ENCODE measurements around the gene ZNF287. TPM values are rescaled to one million over a fixed set of nuclear protein-coding genes. Genes with fewer than 3 reads are reported as not detected.

Gene ZNF287
- total RNA-seq, 1 donor from 2014 or later = 4.2 TPM

DNA sequence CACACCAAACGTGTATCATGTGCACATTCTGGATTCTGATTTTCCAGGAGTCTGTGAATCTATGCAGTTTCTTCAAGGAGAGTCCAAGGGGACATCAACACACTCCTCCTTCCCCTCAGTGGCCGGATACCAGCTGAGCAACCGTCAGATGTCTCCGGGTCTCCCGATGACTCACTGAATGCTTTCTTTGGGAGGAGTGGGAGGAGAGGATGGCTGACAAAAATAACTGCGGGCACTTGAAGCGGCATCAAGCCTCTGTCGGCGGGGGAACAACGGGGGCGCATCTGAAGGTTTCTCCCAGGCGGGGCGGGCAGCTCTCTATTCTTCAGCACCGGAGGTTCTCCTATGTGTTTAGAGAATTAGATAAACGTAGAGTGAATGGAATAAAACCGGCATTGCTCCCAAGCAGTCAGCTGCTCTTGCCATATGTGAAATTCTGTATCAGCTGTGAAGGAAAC is 52.4 kb downstream of the ZNF287 start:
- DNase-seq (ENCODE audit: low read depth, low spot score) = no peak

DNA sequence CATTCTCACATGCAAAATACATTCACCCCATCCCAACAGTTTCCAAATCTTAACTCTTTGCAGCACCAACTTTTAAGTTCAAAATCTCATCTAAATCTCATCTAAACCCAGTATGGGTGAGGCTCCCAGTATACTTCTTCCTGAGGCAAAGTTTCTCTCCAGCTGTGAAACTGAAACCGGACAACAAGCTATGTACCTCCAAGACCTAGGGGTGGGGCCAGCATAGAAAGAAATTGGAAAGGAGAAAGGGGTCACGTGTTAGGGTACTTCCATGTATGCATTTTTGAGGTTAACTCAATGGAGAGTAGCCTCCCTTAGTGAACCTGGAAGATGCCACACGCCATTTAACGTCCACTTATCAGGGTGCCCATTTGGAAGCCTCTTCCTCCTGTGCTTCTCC is 53.1 kb downstream of the ZNF287 start:
- DNase-seq (ENCODE audit: low read depth, low spot score) = no peak

DNA sequence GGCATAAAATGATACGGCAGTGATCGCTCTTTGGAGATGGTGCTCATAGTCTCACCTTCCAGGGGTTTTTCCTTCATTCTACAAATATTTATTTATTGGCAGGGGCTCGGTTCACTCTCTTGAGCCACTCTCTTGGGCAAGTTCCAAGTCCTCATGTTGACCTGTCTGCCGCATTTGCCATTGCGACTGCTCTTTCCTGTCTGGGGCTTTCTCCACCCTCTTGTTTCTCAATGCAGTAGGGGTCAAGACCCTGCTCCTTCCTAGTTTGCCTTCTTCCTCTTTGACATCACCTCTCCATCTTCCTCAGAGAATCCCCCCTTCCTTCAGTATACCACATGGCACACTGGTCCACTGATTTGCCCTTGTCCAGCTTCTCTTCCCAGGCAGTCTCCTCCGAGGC is 55.1 kb downstream of the ZNF287 start:
- DNase-seq (ENCODE audit: low read depth, low spot score) = no peak

DNA sequence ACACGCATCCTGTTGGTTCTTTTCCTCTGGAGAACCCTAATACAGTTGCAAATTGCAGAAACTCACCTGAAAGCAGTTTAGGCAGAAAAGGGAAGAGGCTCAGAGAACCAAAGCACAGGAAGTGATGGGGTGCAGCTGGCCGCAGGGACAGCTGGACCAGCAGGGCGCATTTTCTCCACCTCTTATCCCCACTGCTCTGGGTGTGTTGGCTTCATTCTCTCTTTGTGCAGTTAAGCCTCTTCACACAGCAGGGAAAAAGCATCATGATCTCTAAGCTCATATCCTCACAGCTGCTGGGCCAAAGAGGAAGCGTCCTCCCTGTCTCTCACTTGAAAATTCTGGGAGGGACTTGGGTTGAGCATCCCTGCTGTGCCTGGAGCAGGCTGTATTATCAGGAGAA is 57.0 kb downstream of the ZNF287 start:
- DNase-seq (ENCODE audit: low read depth, low spot score) = no peak

DNA sequence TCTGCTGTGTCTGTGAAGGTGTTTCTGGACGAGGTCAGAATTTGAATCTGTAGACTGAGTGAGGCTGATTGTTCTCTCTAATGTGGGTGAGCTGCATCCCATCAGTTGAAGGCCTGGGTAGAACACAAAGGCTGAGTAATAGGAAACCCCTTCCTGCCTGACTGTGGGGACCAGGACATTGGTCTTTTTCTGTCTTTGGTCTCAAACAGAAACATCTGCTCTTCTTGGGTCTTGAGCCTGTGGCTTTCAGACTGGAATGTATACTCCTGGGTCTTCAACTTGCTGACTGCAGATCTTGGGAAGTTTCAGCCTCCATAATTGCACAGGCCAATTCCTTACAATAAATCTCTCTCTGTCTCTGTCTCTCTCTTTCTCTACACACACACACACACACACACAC is 57.4 kb downstream of the ZNF287 start:
- no peak for DNase-seq (ENCODE audit: low read depth, low spot score)

DNA sequence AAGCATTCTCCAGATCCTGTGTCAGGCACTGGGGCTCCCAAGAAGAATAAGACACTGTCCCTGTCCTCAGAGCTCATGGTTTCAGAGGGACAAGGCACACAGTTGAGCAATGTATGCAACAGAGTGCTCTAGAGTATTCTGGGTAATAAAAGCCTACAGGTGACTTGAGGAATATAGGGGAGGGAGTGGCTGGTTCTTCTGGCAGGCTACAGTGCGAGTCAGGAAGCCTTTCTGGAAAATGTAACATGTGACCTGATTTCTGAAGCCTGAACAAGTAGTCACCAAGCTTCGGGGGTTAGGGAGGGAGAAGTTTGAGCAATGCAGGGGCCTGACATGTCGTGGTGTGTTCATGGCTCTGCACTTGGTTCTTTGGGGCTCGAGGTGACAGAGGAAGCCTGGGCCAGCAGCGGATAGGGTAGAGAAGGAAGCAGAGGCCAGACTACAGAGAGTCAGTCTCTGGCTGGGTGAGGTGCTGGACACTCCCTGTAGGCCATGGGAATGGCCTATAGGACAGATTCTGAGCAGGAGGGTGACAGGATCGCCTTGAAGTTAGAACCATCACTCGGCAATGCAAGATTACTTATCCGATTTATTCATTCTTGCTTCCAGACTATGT is 61.0 kb downstream of the ZNF287 start:
- DNase-seq (ENCODE audit: low read depth, low spot score) = no peak

DNA sequence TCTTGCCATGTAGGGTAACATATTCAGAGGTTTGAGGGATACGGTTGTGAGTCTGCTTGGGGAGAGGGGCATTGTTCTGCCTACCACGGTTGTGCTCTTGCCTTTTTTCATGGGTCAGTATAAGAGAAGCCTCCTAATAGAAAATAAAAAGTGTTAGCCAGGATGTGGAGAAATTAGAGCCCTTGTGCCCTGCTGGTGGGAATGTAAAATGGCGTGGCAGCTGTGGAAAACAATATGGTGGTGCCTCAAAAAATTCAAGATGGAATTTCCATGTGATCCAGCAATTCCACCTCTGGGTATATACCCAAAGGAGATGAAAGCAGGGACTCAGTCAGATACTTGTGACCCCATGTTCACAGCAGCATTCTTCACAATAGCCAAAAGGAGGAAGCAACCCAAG is 62.8 kb downstream of the ZNF287 start:
- DNase-seq (ENCODE audit: low read depth, low spot score) = no peak

DNA sequence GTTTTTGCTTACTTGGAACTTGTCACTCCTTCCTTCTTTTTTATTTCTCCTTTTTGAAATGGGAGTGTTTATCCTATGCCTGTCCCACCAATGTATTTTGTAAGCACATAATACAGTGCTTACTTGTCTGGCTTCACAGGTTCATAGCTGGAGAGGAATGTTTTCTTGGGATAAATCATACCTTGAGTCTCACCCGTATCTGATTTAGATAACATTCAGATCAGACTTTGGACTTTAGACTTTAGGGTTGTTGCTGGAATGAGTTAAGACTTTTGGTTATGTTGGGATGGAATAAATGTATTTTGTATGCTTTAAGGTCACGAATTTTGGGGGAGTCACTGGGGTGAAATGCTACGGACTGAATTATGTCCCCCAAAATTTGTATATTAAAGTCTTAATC is 64.0 kb downstream of the ZNF287 start:
- no peak for DNase-seq (ENCODE audit: low read depth, low spot score)

Other genes with a start within 250 kb of the ZNF287 start
- gene CENPV, start 215.7 kb downstream of the ZNF287 start, total RNA-seq = 14.8 and 51.0 TPM in 2 replicates
- gene UBB, start 188.1 kb downstream of the ZNF287 start, total RNA-seq = 2,277 and 2,435 TPM in 2 replicates
- gene TRPV2, start 153.6 kb downstream of the ZNF287 start, total RNA-seq = 10.4 and 24.3 TPM in 2 replicates
- 2.0 and 3.6 TPM in 2 replicates for gene LRRC75A, start 77.0 kb downstream of the ZNF287 start, total RNA-seq
- gene ZNF624, start 84.6 kb upstream of the ZNF287 start, total RNA-seq = 3.9 and 4.4 TPM in 2 replicates
- 2.6 and 7.2 TPM in 2 replicates for gene CCDC144A, start 121.0 kb upstream of the ZNF287 start, total RNA-seq